Left ventricle myocardium superior (tissue), 1 donor: ENCODE results near the gene CLTCL1. TPM values are rescaled to one million over a fixed set of nuclear protein-coding genes. Genes with fewer than 3 reads are reported as not detected.
"Not testable (repeated sequence)": the region's sequence is repeated elsewhere in the genome, so short reads cannot be mapped to it uniquely, and the experiment has no call there.

ENCODE experiments used
- ATAC-seq: fragments of 200-7000 bp; cut with Tn5 transposase; one replicate; pipeline ENCODE4 v1.9.1; 2020; ENCODE audit warnings: mild to moderate bottlenecking, moderate library complexity
- DNase-seq: peaks from one replicate; pipeline ENCODE4 v3.0.0-alpha.2; 2020
- intact Hi-C: fragments of 100-400 bp; cut with micrococcal nuclease; formaldehyde crosslinking; loops from one replicate; pipeline ENCODE4 v1.11.0; 2022
- long read RNA-seq: library from polyadenylated mRNA; unstranded; transcript quantifications from one replicate; pipeline ENCODE4 v2.0.0, GENCODE V29; 2021
- total RNA-seq: library from RNA; stranded (reverse); fragmentation: NEBNext Ultra II Directional; extraction: Animal tissue kit (Norgen Biotek cat#: 25700); gene quantifications from one replicate; pipeline ENCODE4 v1.2.1, GENCODE V29; 2021
- donor health status: DM: no; HTN: yes; CAD: no; lungs with severe emphysema.

The CLTCL1 gene
- 9.6 TPM for total RNA-seq
- long read RNA-seq, full-length matches to known transcripts: 3 of 16 reads
- long read RNA-seq, partial matches to known transcripts: 5 of 16 reads
- long read RNA-seq, other reads (novel, unspliced or antisense): 8 of 16 reads

- ATAC-seq (peak; percentile 93), DNase-seq (peak; percentile 92)
- intact Hi-C loops: no loop called here
Measured at GRCh38 chr22:19291580-19292457, at the start of gene CLTCL1. TSS of gene CLTCL1 (minus strand) at chr22:19291719. CDS start at chr22:19291641, 78 bp downstream.

GRCh38 chr22:19337137-19337536 lies 45.6 kb upstream of the CLTCL1 start:
- DNase-seq: no peak
- ATAC-seq: no peak
- intact Hi-C loops: no loop called here

GRCh38 chr22:19336133-19337075 lies 44.9 kb upstream of the CLTCL1 start:
- intact Hi-C loops: no loop called here
- DNase-seq (no peak), ATAC-seq (no peak)

- ATAC-seq (no peak), DNase-seq (no peak)
Measured at GRCh38 chr22:19331975-19332374, 40.5 kb upstream of the CLTCL1 start.

GRCh38 chr22:19331474-19331873 lies 40.0 kb upstream of the CLTCL1 start:
- ATAC-seq (no peak), DNase-seq (no peak)
- intact Hi-C loops: no loop called here

More at GRCh38 chr22:19331975-19332374, 40.5 kb upstream of the CLTCL1 start:
- intact Hi-C loops: no loop called here

GRCh38 chr22:19330865-19331418 lies 39.4 kb upstream of the CLTCL1 start:
- DNase-seq: no peak
- intact Hi-C loops: no loop called here
- no peak for ATAC-seq

GRCh38 chr22:19330205-19330604 lies 38.7 kb upstream of the CLTCL1 start:
- intact Hi-C loops, DNase-seq, ATAC-seq: not testable (repeated sequence)

- ATAC-seq (no peak), DNase-seq (no peak)
- intact Hi-C loops: no loop called here
Measured at GRCh38 chr22:19329454-19329853, 37.9 kb upstream of the CLTCL1 start.

- ATAC-seq (no peak), DNase-seq (no peak)
- intact Hi-C loops: no loop called here
Measured at GRCh38 chr22:19325296-19325948, 33.9 kb upstream of the CLTCL1 start.

GRCh38 chr22:19323420-19323819 lies 31.9 kb upstream of the CLTCL1 start:
- DNase-seq, intact Hi-C loops, ATAC-seq: not testable (repeated sequence)

- ATAC-seq (no peak), DNase-seq (no peak)
- intact Hi-C loops: no loop called here
Measured at GRCh38 chr22:19321757-19322156, 30.2 kb upstream of the CLTCL1 start.

- ATAC-seq, DNase-seq, intact Hi-C loops: not testable (repeated sequence)
Measured at GRCh38 chr22:19320136-19320535, 28.6 kb upstream of the CLTCL1 start.

GRCh38 chr22:19319281-19319680 lies 27.8 kb upstream of the CLTCL1 start:
- ATAC-seq: no peak
- intact Hi-C loops: no loop called here
- DNase-seq: no peak

GRCh38 chr22:19317865-19318264 lies 26.3 kb upstream of the CLTCL1 start:
- ATAC-seq: no peak
- intact Hi-C loops: no loop called here
- no peak for DNase-seq

GRCh38 chr22:19307872-19308271 lies 16.4 kb upstream of the CLTCL1 start:
- DNase-seq (no peak), ATAC-seq (no peak)
- intact Hi-C loops: no loop called here

GRCh38 chr22:19306535-19306934 lies 15.0 kb upstream of the CLTCL1 start:
- intact Hi-C loops, ATAC-seq, DNase-seq: not testable (repeated sequence)

- no peak for ATAC-seq
- intact Hi-C loops: no loop called here
- no peak for DNase-seq
Measured at GRCh38 chr22:19304547-19304946, 13.0 kb upstream of the CLTCL1 start.

GRCh38 chr22:19303785-19304184 lies 12.3 kb upstream of the CLTCL1 start:
- DNase-seq: no peak
- intact Hi-C loops: no loop called here
- no peak for ATAC-seq

- DNase-seq (no peak), ATAC-seq (no peak)
- intact Hi-C loops: no loop called here
Measured at GRCh38 chr22:19295733-19296132, 4.2 kb upstream of the CLTCL1 start.
